PC-9 (cell line): ENCODE measurements around the gene SLC22A23. TPM values are rescaled to one million over a fixed set of nuclear protein-coding genes. Genes with fewer than 3 reads are reported as not detected.

Experiments used
- BruUV-seq: library from RNA; stranded (reverse); fragments of 400-500 nt; replicated peaks from 2 replicates; lab custom pipeline; 2021; lab: Mats Ljungman, UMichigan
- CTCF ChIA-PET: fragments of 300-600 bp; sonication (Branson Sonifier 250); formaldehyde crosslinking; loops from one replicate; lab custom pipeline; 2022; ENCODE audit warnings: antibody characterized with exemption; lab: Charles Lee
- POLR2A ChIA-PET: fragments of 300-600 bp; sonication (Branson Sonifier 250); formaldehyde crosslinking; loops from one replicate; lab custom pipeline; 2022; ENCODE audit warnings: antibody characterized with exemption; ENCODE audit not compliant: unreplicated experiment; lab: Charles Lee
- DNase-seq, 2 experiments: peaks; one replicate each; pipeline versions ENCODE4 v3.0.0 to v3.0.0-alpha.2; 2015 to 2022; ENCODE audit warnings: mixed read lengths in 1 of 2
- H2AFZ ChIP-seq: fragments of 200-600 bp; sonication (generic); 2 replicates; pipeline ENCODE4 v1.8.1; 2017; ENCODE audit warnings: antibody characterized with exemption
- H3F3A ChIP-seq: fragments of 200-600 bp; sonication (generic); 2 replicates; pipeline ENCODE4 v1.8.1; 2017; ENCODE audit warnings: antibody characterized with exemption, mild to moderate bottlenecking, low read depth; ENCODE audit not compliant: insufficient read depth
- H3K27ac ChIP-seq: fragments of 200-600 bp; sonication (generic); 2 replicates; pipeline ENCODE4 v1.6.1; 2016; ENCODE audit warnings: mixed run types
- H3K27me3 ChIP-seq: fragments of 200-600 bp; sonication (generic); 2 replicates; pipeline ENCODE4 v1.6.1; 2016; ENCODE audit warnings: low read depth, mixed run types; ENCODE audit not compliant: insufficient read depth
- H3K36me3 ChIP-seq: fragments of 200-600 bp; sonication (generic); 2 replicates; pipeline ENCODE4 v1.6.1; 2016; ENCODE audit warnings: low read depth, mixed run types
- H3K4me1 ChIP-seq: fragments of 200-600 bp; sonication (generic); replicated peaks from 2 replicates; pipeline ENCODE4 v1.6.1; 2016; ENCODE audit warnings: mixed run types; ENCODE audit not compliant: insufficient read depth
- H3K4me2 ChIP-seq: fragments of 200-600 bp; sonication (generic); 2 replicates; pipeline ENCODE4 v1.6.1; 2017; ENCODE audit warnings: mixed run types
- H3K4me3 ChIP-seq: fragments of 200-600 bp; sonication (generic); 2 replicates; pipeline ENCODE4 v1.6.1; 2016; ENCODE audit warnings: mixed run types
- H3K79me2 ChIP-seq: fragments of 200-600 bp; sonication (generic); 2 replicates; pipeline ENCODE4 v1.6.1; 2017; ENCODE audit warnings: low read depth, mixed run types
- H3K9me2 ChIP-seq: fragments of 200-600 bp; sonication (generic); 2 replicates; pipeline ENCODE4 v1.8.1; 2017; ENCODE audit warnings: mild to moderate bottlenecking; ENCODE audit not compliant: insufficient read depth
- H3K9me3 ChIP-seq: fragments of 200-600 bp; sonication (generic); 2 replicates; pipeline ENCODE4 v1.8.1; 2016; ENCODE audit warnings: low read depth; ENCODE audit not compliant: insufficient read depth
- H4K20me1 ChIP-seq: fragments of 200-600 bp; sonication (generic); 2 replicates; pipeline ENCODE4 v1.8.1; 2017; ENCODE audit not compliant: insufficient read depth
- EZH2 ChIP-seq: fragments of 200-600 bp; sonication (generic); IDR thresholded peaks from 2 replicates; pipeline ENCODE4 v1.8.0; 2017; ENCODE audit warnings: antibody characterized with exemption, low read depth
- intact Hi-C: fragments of 100-400 bp; cut with micrococcal nuclease; formaldehyde crosslinking; loops from one replicate; pipeline ENCODE4 v1.10.0; 2022; ENCODE audit not compliant: unreplicated experiment
- total RNA-seq: library from RNA; stranded (reverse); gene quantifications from 2 replicates; pipeline ENCODE4 v1.2.3, GENCODE V29; 2021
- TF ChIP-seq, protein P1 (sequence below): fragments of 200-600 bp; sonication (generic); conservative IDR thresholded peaks from 2 replicates; pipeline ENCODE4 v1.6.1; 2017; ENCODE audit warnings: mixed run types, antibody characterized with exemption, mild to moderate bottlenecking, moderate library complexity

Gene SLC22A23
- total RNA-seq, 1 experiment from 2014 or later: 13.5 TPM

DNA sequence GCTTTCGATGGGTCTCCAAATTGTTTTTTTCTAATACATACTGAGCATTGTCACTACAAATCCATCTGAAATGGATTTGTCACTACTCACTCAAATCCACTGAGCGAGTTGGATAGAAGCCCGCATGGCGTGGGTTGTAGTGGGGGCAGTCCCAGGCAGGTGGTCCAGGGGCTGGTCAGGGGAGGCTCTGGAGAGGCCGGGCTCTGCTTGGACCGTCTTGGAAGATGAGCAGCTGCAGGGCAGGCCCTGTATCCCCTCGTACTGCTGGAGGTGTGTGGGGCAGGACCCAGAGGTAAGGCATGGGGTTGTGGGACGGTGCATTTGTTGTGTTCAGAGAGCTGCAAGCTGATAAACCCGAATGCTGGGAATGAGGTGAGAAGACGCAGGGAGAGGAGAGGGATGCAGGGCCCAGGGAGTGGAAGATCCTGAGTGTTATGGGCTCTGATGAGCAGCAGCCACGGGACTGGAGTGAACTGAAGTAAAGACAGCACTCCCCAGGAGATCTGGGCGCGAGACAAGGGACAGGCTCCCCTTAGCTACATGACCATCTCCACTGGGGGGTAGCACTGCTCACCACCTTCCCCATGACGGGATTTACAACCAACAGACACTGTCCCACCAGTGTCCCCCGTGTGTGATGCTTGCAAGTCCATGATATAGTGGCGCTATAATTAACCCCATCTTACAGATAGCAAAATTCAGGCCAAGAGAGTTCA lies 152.2 kb downstream of the SLC22A23 start:
- ChIA-PET CTCF (no interaction called here), POLR2A (no interaction called here)
- BruUV-seq: no TSS peak
- no peaks in the 10 kb centered on the region for H3K9me3 ChIP-seq
- no peak overlapping the region for H3K4me2 ChIP-seq
- H3K27ac ChIP-seq: no peak overlapping the region
- H3K4me3 ChIP-seq: no peak overlapping the region
- DNase-seq: no peak
- H3K9me2 ChIP-seq: no peaks in the 10 kb centered on the region
- intact Hi-C loops: no loop called here
- no peaks in the 10 kb centered on the region for H4K20me1 ChIP-seq
- H3K79me2 ChIP-seq: no peaks in the 10 kb centered on the region
- H2AFZ ChIP-seq: no peak overlapping the region
- TF ChIP-seq, protein P1, sequence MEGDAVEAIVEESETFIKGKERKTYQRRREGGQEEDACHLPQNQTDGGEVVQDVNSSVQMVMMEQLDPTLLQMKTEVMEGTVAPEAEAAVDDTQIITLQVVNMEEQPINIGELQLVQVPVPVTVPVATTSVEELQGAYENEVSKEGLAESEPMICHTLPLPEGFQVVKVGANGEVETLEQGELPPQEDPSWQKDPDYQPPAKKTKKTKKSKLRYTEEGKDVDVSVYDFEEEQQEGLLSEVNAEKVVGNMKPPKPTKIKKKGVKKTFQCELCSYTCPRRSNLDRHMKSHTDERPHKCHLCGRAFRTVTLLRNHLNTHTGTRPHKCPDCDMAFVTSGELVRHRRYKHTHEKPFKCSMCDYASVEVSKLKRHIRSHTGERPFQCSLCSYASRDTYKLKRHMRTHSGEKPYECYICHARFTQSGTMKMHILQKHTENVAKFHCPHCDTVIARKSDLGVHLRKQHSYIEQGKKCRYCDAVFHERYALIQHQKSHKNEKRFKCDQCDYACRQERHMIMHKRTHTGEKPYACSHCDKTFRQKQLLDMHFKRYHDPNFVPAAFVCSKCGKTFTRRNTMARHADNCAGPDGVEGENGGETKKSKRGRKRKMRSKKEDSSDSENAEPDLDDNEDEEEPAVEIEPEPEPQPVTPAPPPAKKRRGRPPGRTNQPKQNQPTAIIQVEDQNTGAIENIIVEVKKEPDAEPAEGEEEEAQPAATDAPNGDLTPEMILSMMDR: no peak
- no peak for TF ChIP-seq EZH2
- no peaks in the 10 kb centered on the region for H3F3A ChIP-seq
- H3K36me3 ChIP-seq: no peaks in the 10 kb centered on the region
- H3K27me3 ChIP-seq: no peaks in the 10 kb centered on the region
- no peaks in the 10 kb centered on the region for H3K4me1 ChIP-seq

DNA sequence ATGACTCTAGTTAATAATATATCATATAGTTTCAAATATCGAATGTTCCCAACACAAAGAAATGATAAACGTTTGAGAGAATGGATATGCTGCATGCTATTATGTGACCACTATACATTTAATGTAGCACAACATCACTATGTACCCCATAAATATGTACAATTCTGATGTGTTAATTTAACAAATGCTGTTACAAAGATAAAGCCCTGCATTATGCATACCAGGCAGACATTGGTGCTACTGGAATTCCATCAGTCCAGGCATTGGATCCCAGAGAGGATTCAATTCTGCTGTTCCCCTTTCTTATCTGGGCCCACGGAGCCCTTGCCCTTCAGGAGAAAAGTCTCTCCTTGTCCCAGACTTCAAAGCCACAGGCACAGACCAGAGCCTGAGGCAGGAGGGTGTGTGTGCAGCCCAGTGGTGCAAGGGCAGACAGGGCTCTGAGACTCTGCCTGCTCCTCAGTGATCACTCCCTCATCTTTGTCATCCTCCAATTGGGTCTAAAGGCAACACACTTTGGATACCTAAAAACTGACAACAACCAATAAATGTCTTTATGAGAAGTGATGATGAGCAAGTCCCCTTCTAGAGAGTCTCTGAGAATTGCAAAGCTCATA lies 152.9 kb downstream of the SLC22A23 start:
- no peak overlapping the region for H2AFZ ChIP-seq
- H3K79me2 ChIP-seq: no peaks in the 10 kb centered on the region
- H3K36me3 ChIP-seq: no peaks in the 10 kb centered on the region
- no peaks in the 10 kb centered on the region for H3K9me2 ChIP-seq
- TF ChIP-seq EZH2: no peak
- TF ChIP-seq, protein P1: no peak
- intact Hi-C loops: no loop called here
- H3K4me1 ChIP-seq: no peaks in the 10 kb centered on the region
- POLR2A ChIA-PET: no interaction called here
- BruUV-seq: no TSS peak
- no peak for DNase-seq
- H3K9me3 ChIP-seq: no peaks in the 10 kb centered on the region
- H4K20me1 ChIP-seq: no peaks in the 10 kb centered on the region
- H3K27ac ChIP-seq: no peak overlapping the region
- no peak overlapping the region for H3K4me3 ChIP-seq
- CTCF ChIA-PET: no interaction called here
- H3F3A ChIP-seq: no peaks in the 10 kb centered on the region
- H3K27me3 ChIP-seq: no peaks in the 10 kb centered on the region
- H3K4me2 ChIP-seq: no peak overlapping the region

DNA sequence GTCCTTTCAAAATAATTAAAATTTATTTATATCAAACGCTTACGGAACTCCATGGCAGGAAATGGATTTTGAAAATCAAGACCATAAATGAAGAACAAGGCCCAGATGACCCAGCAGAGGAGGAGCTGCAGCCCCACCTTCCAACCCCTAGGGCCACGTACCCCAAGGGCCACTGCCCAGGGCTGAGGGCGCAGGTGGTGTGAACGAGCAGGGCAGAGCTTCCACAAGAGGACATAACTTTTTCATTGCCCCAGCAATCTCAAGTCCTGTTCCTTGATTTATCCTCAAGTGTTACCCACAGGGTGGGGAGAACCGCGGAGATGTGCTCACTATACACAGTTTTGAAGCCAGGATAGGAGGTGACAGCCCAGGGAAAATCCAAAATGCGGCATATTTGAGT lies 155.3 kb downstream of the SLC22A23 start:
- ChIA-PET CTCF (no interaction called here), POLR2A (no interaction called here)
- H3K9me2 ChIP-seq: no peaks in the 10 kb centered on the region
- no peaks in the 10 kb centered on the region for H3F3A ChIP-seq
- H3K4me1 ChIP-seq: no peaks in the 10 kb centered on the region
- no peaks in the 10 kb centered on the region for H3K36me3 ChIP-seq
- H3K9me3 ChIP-seq: no peaks in the 10 kb centered on the region
- no peaks in the 10 kb centered on the region for H4K20me1 ChIP-seq
- H2AFZ ChIP-seq: no peak overlapping the region
- no peak overlapping the region for H3K4me3 ChIP-seq
- H3K79me2 ChIP-seq: no peaks in the 10 kb centered on the region
- H3K4me2 ChIP-seq: no peak overlapping the region
- intact Hi-C loops: no loop called here
- TF ChIP-seq, protein P1: no peak
- TF ChIP-seq EZH2: no peak
- BruUV-seq: no TSS peak
- DNase-seq: no peak
- no peak overlapping the region for H3K27ac ChIP-seq
- H3K27me3 ChIP-seq: no peaks in the 10 kb centered on the region
